Muscle layer of colon (tissue), 2 donors: Measurements from ENCODE around the gene UBE2D3.

Experiments used
- H3K27ac ChIP-seq: one replicate; pipeline ENCODE4 v1.7.0; 2013; ENCODE audit warnings: low read depth, mild to moderate bottlenecking, low read length, moderate library complexity
- H3K27me3 ChIP-seq, 2 donors: one replicate each; pipeline ENCODE4 v1.7.0; 2013; ENCODE audit warnings: low read length in 2 of 2, mild to moderate bottlenecking in 2 of 2; ENCODE audit not compliant: insufficient read depth in 2 of 2, control insufficient read depth in 1 of 2
- H3K36me3 ChIP-seq: one replicate; pipeline ENCODE4 v1.7.0; 2013; ENCODE audit warnings: mild to moderate bottlenecking, low read length; ENCODE audit not compliant: insufficient read depth
- H3K4me1 ChIP-seq: one replicate; pipeline ENCODE4 v1.7.0; 2013; ENCODE audit warnings: mild to moderate bottlenecking, low read length; ENCODE audit not compliant: insufficient read depth
- H3K4me3 ChIP-seq, 2 donors: one replicate each; pipeline ENCODE4 v1.7.0; 2013; ENCODE audit warnings: low read length in 2 of 2, low read depth in 1 of 2, mild to moderate bottlenecking in 1 of 2, moderate library complexity in 1 of 2
- H3K9ac ChIP-seq: one replicate; pipeline ENCODE4 v1.7.0; 2013; ENCODE audit warnings: low read length
- H3K9me3 ChIP-seq: one replicate; pipeline ENCODE4 v1.7.0; 2013; ENCODE audit warnings: mild to moderate bottlenecking, low read length
- donor health status: abdominal sarcoma.
- donor health status: Adenocarcinoma of cecum.

The UBE2D3 gene

GRCh38 chr4:102858828-102859464, 31.6 kb upstream of the UBE2D3 start:
- no peak overlapping the region for H3K9ac ChIP-seq
- no peaks in the 10 kb centered on the region for H3K4me1 ChIP-seq
- no peaks in the 10 kb centered on the region for H3K36me3 ChIP-seq
- no peak overlapping the region for H3K4me3 ChIP-seq
- H3K27ac ChIP-seq: no peak overlapping the region
- peaks cover 8% of the 10 kb centered on the region for H3K9me3 ChIP-seq
- H3K27me3 ChIP-seq: no peaks in the 10 kb centered on the region

GRCh38 chr4:102850370-102850769, 23.0 kb upstream of the UBE2D3 start:
- Histone ChIP-seq H3K4me3 (no peak overlapping the region), H3K4me1 (no peaks in the 10 kb centered on the region), H3K9ac (no peak overlapping the region), H3K9me3 (no peaks in the 10 kb centered on the region), H3K36me3 (no peaks in the 10 kb centered on the region), H3K27me3 (no peaks in the 10 kb centered on the region), H3K27ac (no peak overlapping the region)

GRCh38 chr4:102849579-102850104, 22.3 kb upstream of the UBE2D3 start:
- Histone ChIP-seq H3K4me1 (no peaks in the 10 kb centered on the region), H3K4me3 (no peak overlapping the region), H3K27me3 (no peaks in the 10 kb centered on the region), H3K36me3 (no peaks in the 10 kb centered on the region), H3K27ac (no peak overlapping the region), H3K9ac (no peak overlapping the region), H3K9me3 (no peaks in the 10 kb centered on the region)

- Histone ChIP-seq H3K9ac (no peak overlapping the region), H3K4me3 (no peak overlapping the region), H3K36me3 (no peaks in the 10 kb centered on the region), H3K9me3 (no peaks in the 10 kb centered on the region), H3K27me3 (no peaks in the 10 kb centered on the region), H3K27ac (no peak overlapping the region), H3K4me1 (no peaks in the 10 kb centered on the region)
Measured at GRCh38 chr4:102847687-102848086, 20.3 kb upstream of the UBE2D3 start.

GRCh38 chr4:102843938-102844337, 16.6 kb upstream of the UBE2D3 start:
- H3K9me3 ChIP-seq: no peaks in the 10 kb centered on the region
- no peaks in the 10 kb centered on the region for H3K36me3 ChIP-seq
- H3K4me1 ChIP-seq: no peaks in the 10 kb centered on the region
- H3K4me3 ChIP-seq: no peak overlapping the region
- H3K9ac ChIP-seq: no peak overlapping the region
- H3K27me3 ChIP-seq: no peaks in the 10 kb centered on the region
- H3K27ac ChIP-seq: no peak overlapping the region

- Histone ChIP-seq H3K9me3 (no peaks in the 10 kb centered on the region), H3K4me1 (no peaks in the 10 kb centered on the region), H3K27ac (no peak overlapping the region), H3K27me3 (no peaks in the 10 kb centered on the region), H3K36me3 (no peaks in the 10 kb centered on the region), H3K9ac (no peak overlapping the region), H3K4me3 (no peak overlapping the region)
Measured at GRCh38 chr4:102843273-102843672, 15.9 kb upstream of the UBE2D3 start.

- Histone ChIP-seq H3K4me3 (no peak overlapping the region), H3K9ac (no peak overlapping the region), H3K9me3 (no peaks in the 10 kb centered on the region), H3K36me3 (no peaks in the 10 kb centered on the region), H3K4me1 (no peaks in the 10 kb centered on the region), H3K27ac (no peak overlapping the region), H3K27me3 (no peaks in the 10 kb centered on the region)
Measured at GRCh38 chr4:102842367-102842766, 15.0 kb upstream of the UBE2D3 start.

GRCh38 chr4:102836596-102836995, 9.2 kb upstream of the UBE2D3 start:
- Histone ChIP-seq H3K36me3 (no peaks in the 10 kb centered on the region), H3K27ac (no peak overlapping the region), H3K9ac (no peak overlapping the region), H3K4me3 (no peak overlapping the region), H3K9me3 (no peaks in the 10 kb centered on the region), H3K4me1 (no peaks in the 10 kb centered on the region), H3K27me3 (no peaks in the 10 kb centered on the region)

GRCh38 chr4:102832667-102833066, 5.3 kb upstream of the UBE2D3 start:
- Histone ChIP-seq H3K36me3 (no peaks in the 10 kb centered on the region), H3K27ac (no peak overlapping the region), H3K4me3 (no peak overlapping the region), H3K9me3 (no peaks in the 10 kb centered on the region), H3K9ac (no peak overlapping the region), H3K4me1 (peaks cover 10% of the 10 kb centered on the region), H3K27me3 (no peaks in the 10 kb centered on the region)

- Histone ChIP-seq H3K27ac (no peak overlapping the region), H3K4me1 (peaks cover 10% of the 10 kb centered on the region), H3K36me3 (no peaks in the 10 kb centered on the region), H3K9ac (no peak overlapping the region), H3K4me3 (no peak overlapping the region), H3K9me3 (no peaks in the 10 kb centered on the region), H3K27me3 (no peaks in the 10 kb centered on the region)
Measured at GRCh38 chr4:102832105-102832504, 4.8 kb upstream of the UBE2D3 start.

GRCh38 chr4:102829803-102830202, 2.5 kb upstream of the UBE2D3 start:
- H3K9me3 ChIP-seq: no peaks in the 10 kb centered on the region
- H3K4me3 ChIP-seq: no peak overlapping the region
- H3K27ac ChIP-seq: no peak overlapping the region
- peaks cover 11% of the 10 kb centered on the region for H3K4me1 ChIP-seq
- no peaks in the 10 kb centered on the region for H3K36me3 ChIP-seq
- no peaks in the 10 kb centered on the region for H3K27me3 ChIP-seq
- H3K9ac ChIP-seq: no peak overlapping the region

GRCh38 chr4:102828497-102828808, 1.1 kb upstream of the UBE2D3 start:
- H3K4me1 ChIP-seq: peaks cover 24% of the 10 kb centered on the region
- peak overlapping the region; percentile 50 to 88 for H3K4me3 ChIP-seq
- no peaks in the 10 kb centered on the region for H3K9me3 ChIP-seq
- H3K27me3 ChIP-seq: no peaks in the 10 kb centered on the region
- peak overlapping the region; percentile 89 for H3K27ac ChIP-seq
- H3K9ac ChIP-seq: peak overlapping the region; percentile 100
- H3K36me3 ChIP-seq: no peaks in the 10 kb centered on the region
